Thoracic aorta (tissue), 2 donors: Measurements from ENCODE around the gene CENPF. TPM values are rescaled to one million over a fixed set of nuclear protein-coding genes. Genes with fewer than 3 reads are reported as not detected.
A peak's percentile ranks its signal among the peaks of the same experiment; 100 is the strongest.
"Not testable (repeated sequence)": the region's sequence is repeated elsewhere in the genome, so short reads cannot be mapped to it uniquely, and the experiment has no call there.

Source experiments
- ATAC-seq: fragments of 150-250 bp; one replicate; pipeline ENCODE4 v1.8.0; 2017; ENCODE audit warnings: low read depth; ENCODE audit not compliant: insufficient number of reproducible peaks, low FRiP score
- DNase-seq: peaks from one replicate; pipeline ENCODE4 v3.0.0-alpha.2; 2020; ENCODE audit warnings: low spot score
- H3K27ac ChIP-seq, 2 donors: fragments of 200-600 bp; sonication (generic); 1 replicate in 1 of 2; 2 replicates in 1 of 2; pipeline ENCODE4 v1.5.1; 2016; ENCODE audit warnings: mild to moderate bottlenecking in 2 of 2, moderate library complexity in 2 of 2
- H3K27me3 ChIP-seq: fragments of 200-600 bp; sonication (generic); replicated peaks from 2 replicates; pipeline ENCODE4 v1.6.0; 2016; ENCODE audit warnings: mild to moderate bottlenecking; ENCODE audit not compliant: insufficient read depth
- H3K36me3 ChIP-seq: fragments of 200-600 bp; sonication (generic); one replicate; pipeline ENCODE4 v1.5.1; 2016
- H3K4me1 ChIP-seq, 2 donors: fragments of 200-600 bp; sonication (generic); 1 replicate in 1 of 2; 2 replicates in 1 of 2; pipeline versions ENCODE4 v1.5.1 to v1.6.0; 2016; ENCODE audit warnings: low read depth in 2 of 2, mild to moderate bottlenecking in 1 of 2; ENCODE audit not compliant: control insufficient read depth in 1 of 2
- H3K4me3 ChIP-seq: fragments of 200-600 bp; sonication (generic); 2 replicates; pipeline ENCODE4 v1.5.1; 2016; ENCODE audit warnings: mild to moderate bottlenecking
- H3K9me3 ChIP-seq: fragments of 200-600 bp; sonication (generic); 2 replicates; pipeline ENCODE4 v1.5.1; 2016
- CTCF ChIP-seq: fragments of 200-600 bp; sonication (generic); IDR thresholded peaks from one replicate; pipeline ENCODE4 v1.5.1; 2019; ENCODE audit warnings: antibody characterized with exemption
- total RNA-seq, 2 donors: library from RNA; depleted of rRNA; stranded (reverse); fragments of >200 nt; gene quantifications; one replicate each; pipeline versions ENCODE4 v1.1.0 to v1.2.3, GENCODE V29; 2016

The CENPF gene
- total RNA-seq, 2 donors from 2014 or later = under 0.01 to 1.8 TPM

DNA sequence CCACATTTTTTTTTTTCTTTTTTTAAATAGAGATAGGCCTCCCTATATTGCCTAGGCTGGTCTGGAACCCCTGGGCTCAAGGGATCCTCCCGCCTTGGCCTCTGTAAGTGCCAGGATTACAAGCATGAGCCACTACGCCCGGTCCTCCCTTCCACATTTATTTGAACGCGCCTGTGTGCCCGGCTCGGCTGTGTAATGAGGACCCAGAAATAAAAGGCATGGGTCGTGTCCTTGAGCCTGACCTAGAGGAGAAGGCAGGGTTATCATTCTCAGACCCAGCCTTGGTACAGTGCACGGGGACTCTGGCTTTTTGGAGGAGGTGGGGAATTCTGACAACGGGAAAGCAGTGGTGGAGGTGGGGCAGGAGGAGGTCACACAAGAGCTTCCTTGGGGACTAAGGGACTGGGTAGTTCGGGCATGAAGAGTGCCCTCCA, 841 bp downstream of the CENPF start:
- H3K4me1 ChIP-seq = peaks cover 6 to 7% of the 10 kb centered on the region in 2 donors
- ATAC-seq (no peak), DNase-seq (no peak)
- peak overlapping the region; percentile 83 for H3K4me3 ChIP-seq
- no peaks in the 10 kb centered on the region for H3K27me3 ChIP-seq
- no peaks in the 10 kb centered on the region for H3K9me3 ChIP-seq
- no peak for TF ChIP-seq CTCF
- no peak overlapping the region for H3K27ac ChIP-seq
- H3K36me3 ChIP-seq = no peaks in the 10 kb centered on the region

GRCh38 chr1:214604523-214604922, 1.5 kb downstream of the CENPF start:
- no peak for TF ChIP-seq CTCF
- no peaks in the 10 kb centered on the region for H3K9me3 ChIP-seq
- no peak for ATAC-seq
- H3K4me1 ChIP-seq = peaks cover 6 to 7% of the 10 kb centered on the region in 2 donors
- no peaks in the 10 kb centered on the region for H3K27me3 ChIP-seq
- DNase-seq = no peak
- no peak overlapping the region for H3K27ac ChIP-seq
- H3K4me3 ChIP-seq = no peak overlapping the region
- no peaks in the 10 kb centered on the region for H3K36me3 ChIP-seq

DNA sequence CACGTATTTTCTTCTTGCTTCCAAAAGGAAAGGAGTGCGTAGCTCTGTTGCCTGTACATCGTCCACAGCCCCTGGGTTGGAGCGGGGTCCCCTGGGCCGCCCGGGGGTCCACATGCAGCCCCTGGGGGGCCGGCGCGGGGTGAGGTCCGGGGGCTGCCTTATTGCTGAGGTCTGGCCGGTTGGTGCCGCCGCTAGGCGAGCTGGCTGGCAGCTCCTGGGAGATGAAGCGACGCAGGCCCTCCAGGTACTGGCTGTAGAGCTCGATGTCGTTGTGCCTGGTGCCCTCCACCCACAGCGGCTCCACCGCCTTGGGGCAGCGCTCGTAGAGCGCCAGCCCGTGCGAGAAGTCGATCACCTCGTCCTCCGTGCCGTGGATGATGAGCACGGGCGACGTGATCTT, 2.5 kb downstream of the CENPF start:
- H3K36me3 ChIP-seq, DNase-seq, H3K4me3 ChIP-seq, H3K9me3 ChIP-seq, H3K27ac ChIP-seq, H3K4me1 ChIP-seq, ATAC-seq, H3K27me3 ChIP-seq: not testable (repeated sequence)

DNA sequence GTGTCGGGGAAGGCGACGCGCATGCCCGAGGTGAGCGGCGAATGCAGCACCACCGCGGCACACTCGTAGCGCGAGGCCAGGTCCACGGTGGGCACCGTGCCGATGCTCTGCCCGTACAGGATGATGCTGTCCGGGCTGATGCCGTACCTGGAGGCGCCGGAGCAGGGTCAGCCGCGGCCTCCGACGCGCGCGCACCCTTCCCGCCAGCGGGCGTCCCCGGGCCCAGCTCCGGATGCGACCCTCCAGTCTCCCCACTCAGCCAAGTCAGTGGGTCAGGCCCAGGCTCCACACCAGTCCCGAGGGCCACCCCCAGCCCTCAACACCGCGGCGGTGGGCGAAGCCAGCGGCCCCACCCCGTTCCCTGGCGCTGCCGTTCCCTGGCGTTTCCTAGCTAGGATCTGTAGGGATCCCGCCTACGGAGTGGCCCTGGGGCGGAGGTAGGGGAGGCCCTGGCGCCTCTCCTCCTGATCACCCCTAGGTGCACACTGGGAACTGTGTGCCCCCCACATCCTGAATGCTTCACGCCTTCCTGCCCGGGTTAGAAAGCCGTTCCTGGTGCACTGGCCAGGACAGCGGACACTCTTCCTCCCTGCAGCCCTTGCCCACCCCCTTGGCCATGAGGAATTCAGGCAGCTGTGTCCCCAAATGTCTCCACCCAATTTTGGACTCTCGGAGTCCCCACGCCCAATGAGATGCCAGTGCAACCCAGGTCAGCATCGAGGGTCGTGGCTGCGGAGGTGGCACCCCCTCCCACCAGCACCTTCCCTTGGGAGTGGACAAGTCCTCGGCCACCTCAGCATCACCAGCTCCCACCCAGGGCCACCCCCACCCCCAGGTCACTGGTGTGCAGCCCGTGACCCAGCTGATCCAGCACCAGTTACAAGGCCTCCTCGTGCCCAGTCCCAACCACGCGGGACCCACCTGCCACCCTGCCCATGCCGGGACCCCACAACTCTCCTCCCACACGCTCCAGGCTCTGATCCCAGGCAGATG, 3.2 kb downstream of the CENPF start:
- not testable (repeated sequence) for H3K36me3 ChIP-seq, DNase-seq, H3K27ac ChIP-seq, H3K4me1 ChIP-seq, ATAC-seq, H3K27me3 ChIP-seq, H3K9me3 ChIP-seq, H3K4me3 ChIP-seq

DNA sequence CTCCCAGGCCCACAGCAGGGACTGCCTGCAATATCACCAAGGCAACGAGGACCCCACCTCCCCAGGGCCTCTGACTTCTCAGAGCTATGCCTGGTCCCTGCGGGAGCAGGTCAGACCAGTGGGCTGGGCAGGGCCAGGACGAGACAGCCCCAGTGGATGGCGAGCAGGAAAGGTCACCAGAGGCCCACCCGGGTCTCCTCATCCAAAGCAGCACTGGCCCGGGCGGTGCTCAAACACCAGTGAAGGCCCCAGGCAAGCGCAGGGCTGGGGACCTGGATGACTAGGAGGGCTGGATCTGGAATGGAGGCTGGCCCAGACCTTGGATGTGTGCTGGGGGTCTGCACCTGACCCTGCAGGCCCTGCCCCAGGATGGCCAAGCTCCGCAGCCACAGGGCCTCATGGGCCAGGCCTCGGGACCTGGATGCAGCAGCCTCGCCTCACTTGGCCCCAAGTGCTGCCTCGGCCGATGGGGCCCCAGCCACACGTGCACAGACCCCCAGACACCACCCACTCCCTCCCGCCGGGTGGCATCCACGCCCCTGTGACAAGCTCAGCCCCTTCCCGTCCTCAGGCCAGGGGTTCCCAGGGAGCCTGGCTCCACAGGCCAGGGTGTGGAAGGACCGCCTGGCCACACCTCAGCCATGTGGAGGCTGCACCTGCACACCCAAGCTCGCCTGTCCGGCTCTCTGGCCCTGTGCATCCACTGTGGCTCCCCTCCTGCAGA, 4.7 kb downstream of the CENPF start:
- not testable (repeated sequence) for H3K27ac ChIP-seq, H3K4me3 ChIP-seq, H3K9me3 ChIP-seq, H3K27me3 ChIP-seq, ATAC-seq, H3K4me1 ChIP-seq, H3K36me3 ChIP-seq, DNase-seq

DNA sequence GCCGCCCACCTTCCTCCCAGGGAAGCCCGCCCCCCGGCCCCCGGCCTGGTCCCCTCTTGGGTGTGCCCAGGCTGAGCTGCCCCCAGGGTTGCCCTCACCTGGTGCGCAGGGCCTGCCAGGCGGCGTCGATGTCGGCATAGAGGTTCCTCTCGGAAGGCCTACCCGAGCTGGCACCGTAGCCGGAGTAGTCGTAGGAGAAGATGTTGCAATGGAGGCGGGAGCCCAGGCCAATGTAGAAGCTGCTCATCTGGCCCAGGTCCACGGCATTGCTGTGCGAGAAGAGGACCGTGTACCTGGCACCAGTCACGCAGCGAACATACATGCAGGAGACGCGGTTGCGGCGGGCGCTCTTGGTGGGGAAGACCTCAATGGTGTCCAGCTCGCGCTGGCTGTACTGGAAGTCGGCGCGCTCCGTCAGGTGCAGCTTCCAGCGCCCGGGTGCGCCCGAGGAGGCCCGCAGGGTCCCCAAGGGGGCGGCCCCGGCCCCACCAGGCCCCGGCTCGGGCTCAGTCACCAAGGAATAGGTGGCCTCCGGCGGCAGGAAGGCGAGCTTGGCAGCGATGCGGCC, 5.3 kb downstream of the CENPF start:
- not testable (repeated sequence) for H3K4me1 ChIP-seq, H3K36me3 ChIP-seq, H3K9me3 ChIP-seq, H3K4me3 ChIP-seq, H3K27ac ChIP-seq, ATAC-seq, H3K27me3 ChIP-seq, DNase-seq

GRCh38 chr1:214608817-214609216, 5.8 kb downstream of the CENPF start:
- H3K36me3 ChIP-seq, DNase-seq, H3K9me3 ChIP-seq, H3K27ac ChIP-seq, ATAC-seq, H3K4me1 ChIP-seq, H3K4me3 ChIP-seq, H3K27me3 ChIP-seq: not testable (repeated sequence)
